HL-60/S4 (cell line): ENCODE measurements around the gene ARID4B.
"Not testable (repeated sequence)": the region's sequence is repeated elsewhere in the genome, so short reads cannot be mapped to it uniquely, and the experiment has no call there.

ENCODE experiments used
- in situ Hi-C: fragments of 300-500 bp; cut with MboI; formaldehyde crosslinking; loops from 2 replicates; pipeline ENCODE4 v1.14.3; 2022; ENCODE audit warnings: low sequenced_read_pairs

The ARID4B gene

GRCh38 chr1:235229868-235230267, 98.1 kb downstream of the ARID4B start:
- in situ Hi-C loops = no loop called here

DNA sequence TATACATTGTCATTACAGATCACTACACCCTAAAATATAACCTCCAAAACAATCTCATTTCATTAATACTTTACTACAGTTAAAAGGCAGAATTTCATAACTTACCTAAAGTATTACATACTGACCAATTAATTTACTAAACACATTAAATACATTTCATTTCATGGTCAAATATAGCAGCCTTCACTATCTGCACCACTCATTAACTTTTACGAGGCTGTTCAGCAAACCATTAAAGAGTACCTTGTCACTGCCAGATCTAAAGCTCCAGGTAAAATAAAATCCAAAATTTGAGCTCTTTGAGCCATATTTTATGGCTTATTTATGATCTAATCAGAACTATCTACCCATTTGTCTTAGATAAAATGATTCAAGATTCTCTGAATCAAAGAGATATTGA, 100.6 kb downstream of the ARID4B start:
- in situ Hi-C loops = no loop called here

DNA sequence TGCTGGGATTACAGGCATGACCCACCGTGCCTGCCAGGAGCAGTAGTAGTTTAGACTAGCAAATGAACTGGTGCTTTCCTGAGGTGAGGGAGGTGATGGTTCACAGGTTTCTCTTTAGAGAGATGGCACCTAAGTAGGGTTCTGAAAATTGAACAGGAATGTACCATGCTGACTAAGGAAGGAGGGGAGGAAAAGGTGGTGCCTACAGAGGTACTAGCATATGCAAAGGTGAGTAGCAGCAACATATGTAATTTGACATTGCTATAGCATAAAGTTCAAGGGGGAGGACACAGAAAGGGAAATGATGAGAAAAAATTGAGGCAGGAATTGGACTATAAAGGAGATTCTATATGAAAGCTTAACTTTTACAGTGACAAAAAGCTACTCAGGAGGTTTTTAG, 101.0 kb downstream of the ARID4B start:
- in situ Hi-C loops = no loop called here

DNA sequence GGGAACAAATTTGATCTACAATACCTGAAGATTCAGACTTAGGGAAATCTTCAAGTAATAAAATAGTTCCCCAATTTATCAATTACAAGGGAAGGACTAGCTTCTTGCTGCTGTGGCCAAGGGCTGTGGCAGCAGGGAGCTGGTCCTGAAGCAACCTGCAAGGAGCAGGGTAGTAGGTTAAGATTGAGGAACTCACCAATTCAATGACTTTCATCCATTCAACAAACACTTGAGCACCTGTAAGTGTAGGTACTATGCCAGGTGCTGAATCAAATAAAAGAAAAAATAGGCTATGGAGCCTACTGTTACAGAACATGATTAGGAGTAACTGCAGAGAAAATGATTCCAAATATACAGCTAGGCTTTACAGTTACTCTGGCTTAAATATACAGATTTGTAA, 102.7 kb downstream of the ARID4B start:
- in situ Hi-C loops = no loop called here

- in situ Hi-C loops = no loop called here
Measured at GRCh38 chr1:235221653-235222375, 106.2 kb downstream of the ARID4B start.

GRCh38 chr1:235215453-235215852, 112.5 kb downstream of the ARID4B start:
- in situ Hi-C loops = no loop called here

DNA sequence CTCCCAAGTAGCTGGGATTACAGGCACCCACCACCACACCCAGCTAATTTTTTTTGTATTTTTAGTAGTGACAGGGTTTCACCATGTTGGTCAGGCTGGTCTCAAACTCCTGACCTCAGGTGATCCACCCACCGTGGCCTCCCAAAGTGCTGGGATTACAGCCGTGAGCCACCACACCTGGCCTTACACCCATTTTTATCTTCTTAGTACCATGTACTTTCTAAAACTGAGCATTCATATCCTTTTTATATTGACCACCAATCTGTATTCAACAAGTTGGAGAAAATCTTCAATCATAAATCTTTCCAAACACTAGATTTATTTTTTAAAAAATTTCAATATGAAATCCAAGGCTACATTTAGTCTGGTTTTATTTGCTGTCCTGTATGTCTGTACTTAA, 113.0 kb downstream of the ARID4B start:
- in situ Hi-C loops = not testable (repeated sequence)

GRCh38 chr1:235213752-235214151, 114.2 kb downstream of the ARID4B start:
- in situ Hi-C loops = no loop called here

- in situ Hi-C loops = no loop called here
Measured at GRCh38 chr1:235211517-235211916, 116.5 kb downstream of the ARID4B start.

DNA sequence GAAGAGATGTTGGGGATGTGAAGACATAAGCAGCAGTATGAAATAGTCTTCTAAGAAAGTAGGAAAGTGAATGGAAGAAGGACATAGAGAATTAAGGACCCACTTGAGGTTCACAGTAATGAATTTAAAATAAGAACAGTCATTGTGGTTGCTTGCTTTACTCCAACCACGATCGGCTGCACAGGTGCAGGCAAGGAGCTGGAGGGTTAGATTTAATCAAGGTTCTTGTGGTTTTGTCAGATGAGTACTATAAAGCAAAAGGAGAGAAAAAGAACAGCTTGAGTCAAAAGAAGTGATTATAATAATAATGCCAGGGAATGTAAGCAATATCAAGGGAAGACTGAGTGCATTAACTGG, 120.8 kb downstream of the ARID4B start:
- in situ Hi-C loops = no loop called here

- in situ Hi-C loops = no loop called here
Measured at GRCh38 chr1:235206533-235207208, 121.3 kb downstream of the ARID4B start.

GRCh38 chr1:235205687-235206086, 122.3 kb downstream of the ARID4B start:
- in situ Hi-C loops = no loop called here

- in situ Hi-C loops = no loop called here
Measured at GRCh38 chr1:235203428-235203827, 124.6 kb downstream of the ARID4B start.

DNA sequence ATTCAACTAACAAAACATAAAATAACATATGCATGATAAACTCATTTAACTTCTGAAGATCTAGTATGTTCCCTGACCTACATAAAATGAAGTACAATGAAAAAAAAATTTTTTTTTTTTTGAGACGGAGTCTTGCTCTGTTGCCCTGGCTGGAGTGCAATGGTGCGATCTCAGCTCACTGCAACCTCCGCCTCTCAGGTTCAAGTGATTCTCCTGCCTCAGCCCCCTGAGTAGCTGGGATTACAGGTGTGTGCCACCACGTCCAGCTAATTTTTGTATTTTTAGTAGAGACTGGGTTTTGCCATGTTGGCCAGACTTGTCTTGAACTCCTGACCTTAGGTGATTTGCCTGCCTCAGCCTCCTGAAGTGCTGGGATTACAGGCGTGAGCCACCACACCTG, 125.5 kb downstream of the ARID4B start:
- in situ Hi-C loops = not testable (repeated sequence)

GRCh38 chr1:235199441-235199840, 128.5 kb downstream of the ARID4B start:
- in situ Hi-C loops = no loop called here

- in situ Hi-C loops = no loop called here
Measured at GRCh38 chr1:235190431-235190830, 137.5 kb downstream of the ARID4B start.

DNA sequence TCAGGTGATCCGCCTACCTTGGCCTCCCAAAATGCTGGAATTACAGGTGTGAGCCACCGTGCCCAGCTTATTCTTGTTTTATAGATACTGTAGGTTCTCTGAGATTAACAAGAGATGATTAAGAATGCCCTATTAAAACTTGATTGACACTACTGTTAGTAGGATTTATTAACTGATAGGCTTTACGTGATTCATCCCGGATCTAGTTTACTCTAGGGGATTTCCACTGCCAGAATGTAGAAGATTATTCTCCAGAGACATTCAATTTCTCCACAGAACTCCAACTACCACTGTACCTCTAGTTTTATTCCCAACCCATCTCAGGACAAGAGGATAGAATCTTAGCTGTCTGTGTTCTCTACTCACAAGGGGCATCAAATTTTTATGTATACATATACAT, 140.7 kb downstream of the ARID4B start:
- in situ Hi-C loops = no loop called here

DNA sequence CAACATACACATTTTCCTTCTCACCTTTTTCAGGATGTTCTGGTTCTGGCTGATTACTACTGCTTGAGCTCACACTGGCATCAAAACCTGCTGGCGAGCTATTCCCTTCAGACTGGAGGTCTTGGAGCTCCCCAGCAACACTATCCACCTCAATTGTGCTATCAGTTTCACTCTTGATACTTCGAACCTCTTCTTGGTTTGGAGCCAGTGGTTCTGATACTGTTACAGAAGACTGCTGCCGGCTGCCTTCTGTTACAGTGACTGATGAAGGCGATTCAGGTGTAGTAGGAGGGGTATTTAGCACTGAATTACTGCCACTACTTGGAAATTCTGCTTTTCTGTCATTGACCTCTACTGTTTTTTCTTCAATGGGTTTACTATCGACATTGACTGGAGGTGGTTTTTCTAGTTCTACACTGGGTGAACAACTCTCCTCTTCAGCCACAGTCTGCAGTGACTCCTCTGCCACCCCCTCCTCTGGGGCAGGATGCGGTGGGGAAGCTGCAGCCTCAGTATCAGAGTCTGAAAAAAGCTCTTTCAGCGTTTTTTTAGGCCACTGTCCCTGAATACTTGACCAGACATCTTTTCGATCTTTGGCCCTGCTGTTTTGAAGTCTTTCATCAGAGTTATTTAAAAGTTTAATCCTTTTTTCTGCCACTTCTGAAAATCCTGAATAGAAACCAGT, 146.3 kb downstream of the ARID4B start:
- in situ Hi-C loops = no loop called here

DNA sequence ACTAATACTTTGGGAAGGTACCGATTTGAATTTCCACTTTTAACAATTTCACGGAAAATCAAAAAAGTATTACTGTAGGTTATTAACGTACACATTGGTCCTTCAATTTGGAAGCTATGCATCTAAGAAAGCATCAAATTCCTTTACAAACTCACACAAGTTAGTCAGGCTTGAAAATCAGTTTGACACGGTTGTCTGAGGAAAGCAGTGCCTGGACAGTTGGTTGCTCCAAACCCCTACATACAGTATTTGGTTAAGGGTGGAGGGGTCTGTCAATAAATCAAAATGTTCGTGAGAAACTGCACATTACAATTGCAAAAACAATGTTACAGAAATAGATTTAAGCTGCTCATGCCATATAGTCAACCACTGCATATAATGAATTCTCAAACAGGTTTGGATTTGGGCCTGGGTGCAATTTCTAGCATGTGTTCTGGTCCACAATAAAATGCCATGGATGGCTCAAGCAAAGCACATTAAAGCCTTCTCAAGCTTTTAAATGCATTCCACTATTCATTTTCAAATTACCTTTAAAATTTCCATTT, 147.0 kb downstream of the ARID4B start:
- in situ Hi-C loops = no loop called here

- in situ Hi-C loops = no loop called here
Measured at GRCh38 chr1:235176486-235176885, 151.5 kb downstream of the ARID4B start.

GRCh38 chr1:235169986-235170385, 158.0 kb downstream of the ARID4B start:
- in situ Hi-C loops = no loop called here

GRCh38 chr1:235168375-235168774, 159.6 kb downstream of the ARID4B start:
- in situ Hi-C loops = no loop called here
